Raji (cell line): ENCODE data around the gene DNASE1L2.

ENCODE experiments used
- POLR2A ChIP-seq: IDR thresholded peaks from 2 replicates; pipeline ENCODE4 v1.6.1; 2011; ENCODE audit warnings: low read depth, low read length, control low read depth; ENCODE audit not compliant: insufficient read depth

The DNASE1L2 gene

GRCh38 chr16:2196981-2197511 is 39.2 kb upstream of the DNASE1L2 start:
- TF ChIP-seq POLR2A: no peak

DNA sequence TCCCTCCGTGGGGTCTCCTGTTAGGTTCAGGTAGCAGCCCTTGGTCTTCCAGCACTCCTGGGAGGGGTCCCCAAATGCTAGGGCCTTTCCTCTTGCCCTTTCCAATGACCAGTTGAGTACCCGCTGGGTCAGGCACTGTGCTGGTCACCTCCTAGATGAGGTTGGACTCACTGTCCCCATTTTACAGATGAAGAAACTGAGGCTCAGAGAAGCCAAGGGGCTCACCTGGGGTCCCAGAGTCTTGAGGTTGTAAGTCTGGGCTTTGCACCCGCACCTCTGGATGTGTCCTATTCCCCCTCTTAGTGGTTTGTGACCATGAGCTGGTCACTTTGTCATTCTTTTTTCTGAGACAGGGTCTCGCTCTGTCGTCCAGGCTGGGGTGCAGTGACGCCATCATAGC is 38.5 kb upstream of the DNASE1L2 start:
- no peak for TF ChIP-seq POLR2A

- no peak for TF ChIP-seq POLR2A
Observed at GRCh38 chr16:2198283-2198682, 38.0 kb upstream of the DNASE1L2 start.

DNA sequence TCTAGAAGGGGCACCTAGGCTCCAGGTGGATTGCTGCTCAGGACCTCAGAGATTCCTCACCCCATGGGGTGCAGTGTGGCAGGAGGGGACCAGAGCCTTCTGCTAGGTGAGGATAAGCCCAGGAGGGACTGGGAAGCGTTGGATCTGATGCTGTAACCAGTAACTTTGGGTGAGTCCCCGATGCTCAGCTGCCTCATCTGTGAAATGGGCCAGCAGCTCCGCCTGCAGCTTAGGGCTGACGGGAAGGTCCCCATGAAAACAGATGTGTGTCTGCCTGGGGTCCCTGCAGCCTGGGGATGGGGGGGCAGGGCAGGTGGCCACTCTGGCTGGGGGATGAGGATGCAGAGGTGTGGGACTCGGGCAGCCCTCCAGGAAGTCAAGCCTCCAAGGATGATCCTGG is 37.1 kb upstream of the DNASE1L2 start:
- TF ChIP-seq POLR2A: no peak

- no peak for TF ChIP-seq POLR2A
Observed at GRCh38 chr16:2199621-2200139, 36.6 kb upstream of the DNASE1L2 start.

DNA sequence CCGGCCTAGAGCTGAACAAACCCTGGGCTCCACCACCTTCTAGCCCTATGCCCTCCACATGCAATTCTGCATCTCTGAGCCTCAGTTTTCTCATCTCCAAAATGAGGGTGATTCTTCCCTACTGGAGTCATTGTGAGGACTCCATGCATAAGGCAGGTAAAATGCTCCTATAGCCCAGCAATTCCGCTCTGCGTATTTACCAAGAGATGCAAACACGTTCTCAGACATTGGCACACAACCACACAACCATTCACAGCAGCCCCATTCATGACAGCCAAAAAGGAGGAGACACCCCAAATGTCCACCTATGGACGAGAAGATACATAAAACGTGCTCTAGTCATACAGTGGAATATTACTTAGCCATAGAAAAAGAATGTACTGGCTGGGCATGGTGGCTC is 35.9 kb upstream of the DNASE1L2 start:
- TF ChIP-seq POLR2A: no peak

DNA sequence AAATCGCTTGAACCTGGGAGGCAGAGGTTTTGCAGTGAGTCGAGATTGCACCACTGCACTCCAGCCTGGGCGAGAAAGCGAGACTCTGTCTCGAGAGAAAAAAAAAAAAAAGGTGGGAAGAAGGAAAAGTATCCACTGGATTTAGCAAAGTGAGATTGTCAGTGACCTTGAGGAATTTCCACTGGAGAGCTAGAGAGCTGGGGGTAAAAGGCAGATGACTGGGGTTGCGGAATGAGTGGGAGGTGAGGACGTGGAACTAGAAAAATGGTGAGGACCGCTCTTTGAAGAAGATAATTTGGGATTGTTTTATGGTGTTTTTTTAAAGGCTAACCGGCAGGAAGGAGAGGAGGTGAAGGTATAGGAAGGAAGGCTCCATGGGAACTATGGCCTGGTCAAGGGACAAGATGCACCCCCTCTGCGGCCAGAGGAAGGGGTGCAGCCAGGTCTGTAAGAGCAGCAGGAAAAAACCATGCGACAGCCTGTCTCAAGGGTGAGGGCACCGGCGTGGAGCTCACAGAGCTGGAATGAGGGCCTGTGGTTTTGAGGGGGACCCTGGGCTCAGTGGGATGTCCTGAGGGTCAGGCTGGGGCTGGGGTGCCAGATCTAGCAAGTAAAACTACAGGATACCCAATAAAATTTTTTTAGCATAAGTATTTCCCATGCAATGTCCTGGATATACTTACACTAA is 31.7 kb upstream of the DNASE1L2 start:
- TF ChIP-seq POLR2A: no peak

- peak; percentile 88 for TF ChIP-seq POLR2A
Observed at GRCh38 chr16:2205104-2205966, 30.9 kb upstream of the DNASE1L2 start, which contains the start of gene MLST8. MLST8 (plus strand) TSS chr16:2205454; CDS start chr16:2206086, 632 bp downstream.

DNA sequence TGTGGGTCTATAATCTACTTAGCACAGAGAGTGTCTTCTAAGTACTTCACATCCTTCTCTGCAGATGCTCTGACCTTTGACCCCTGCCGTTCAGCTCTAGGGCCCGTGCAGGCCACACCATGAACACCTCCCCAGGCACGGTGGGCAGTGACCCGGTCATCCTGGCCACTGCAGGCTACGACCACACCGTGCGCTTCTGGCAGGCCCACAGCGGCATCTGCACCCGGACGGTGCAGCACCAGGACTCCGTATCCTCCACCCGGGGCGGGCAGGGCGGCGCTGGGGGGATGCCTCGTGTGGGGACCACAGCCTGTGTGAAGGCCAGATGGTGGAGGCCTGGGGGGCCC is 30.3 kb upstream of the DNASE1L2 start:
- no peak for TF ChIP-seq POLR2A

- TF ChIP-seq POLR2A: no peak
Observed at GRCh38 chr16:2206420-2206779, 29.8 kb upstream of the DNASE1L2 start.

DNA sequence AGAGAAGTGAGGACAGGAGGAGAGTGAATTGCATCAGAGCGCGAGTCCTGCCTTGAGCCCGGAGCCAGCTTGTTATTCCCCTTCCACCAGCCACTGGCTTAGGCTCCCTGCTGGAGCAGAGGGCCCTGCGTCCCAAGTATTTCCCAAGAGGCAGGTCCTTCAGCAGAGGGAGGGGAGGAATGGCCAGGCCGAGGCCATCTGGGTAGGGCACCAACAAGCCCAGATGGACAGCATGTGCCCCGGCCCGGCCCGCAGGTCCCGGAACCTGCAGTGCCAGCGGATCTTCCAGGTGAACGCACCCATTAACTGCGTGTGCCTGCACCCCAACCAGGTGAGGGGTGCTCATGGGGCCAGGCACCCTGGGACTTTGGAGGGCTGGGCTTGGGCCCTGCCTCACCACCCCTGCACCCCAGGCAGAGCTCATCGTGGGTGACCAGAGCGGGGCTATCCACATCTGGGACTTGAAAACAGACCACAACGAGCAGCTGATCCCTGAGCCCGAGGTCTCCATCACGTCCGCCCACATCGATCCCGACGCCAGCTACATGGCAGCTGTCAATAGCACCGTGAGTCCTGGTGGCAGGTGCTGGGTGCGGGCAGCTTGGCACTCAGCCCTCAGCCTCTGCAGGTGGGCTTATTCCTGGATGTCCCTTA is 29.3 kb upstream of the DNASE1L2 start:
- TF ChIP-seq POLR2A: no peak

DNA sequence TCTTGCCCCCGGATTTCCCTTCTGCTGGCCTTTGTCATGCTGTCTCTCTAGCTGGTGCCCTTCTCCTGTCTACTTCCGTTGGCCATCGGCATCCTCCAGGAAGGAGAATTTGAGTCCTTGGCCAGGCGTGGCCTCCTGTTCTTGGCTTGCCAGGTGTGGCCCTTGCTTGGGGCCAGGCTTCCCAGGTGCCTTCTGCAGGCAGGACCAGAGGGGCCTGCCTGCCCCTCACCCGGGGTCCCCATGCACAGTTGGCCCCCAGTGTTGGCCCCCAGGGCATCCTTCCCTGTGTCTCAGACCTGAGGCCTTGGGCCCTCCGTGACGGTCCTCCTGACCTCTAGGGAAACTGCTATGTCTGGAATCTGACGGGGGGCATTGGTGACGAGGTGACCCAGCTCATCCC is 28.4 kb upstream of the DNASE1L2 start:
- TF ChIP-seq POLR2A: no peak

DNA sequence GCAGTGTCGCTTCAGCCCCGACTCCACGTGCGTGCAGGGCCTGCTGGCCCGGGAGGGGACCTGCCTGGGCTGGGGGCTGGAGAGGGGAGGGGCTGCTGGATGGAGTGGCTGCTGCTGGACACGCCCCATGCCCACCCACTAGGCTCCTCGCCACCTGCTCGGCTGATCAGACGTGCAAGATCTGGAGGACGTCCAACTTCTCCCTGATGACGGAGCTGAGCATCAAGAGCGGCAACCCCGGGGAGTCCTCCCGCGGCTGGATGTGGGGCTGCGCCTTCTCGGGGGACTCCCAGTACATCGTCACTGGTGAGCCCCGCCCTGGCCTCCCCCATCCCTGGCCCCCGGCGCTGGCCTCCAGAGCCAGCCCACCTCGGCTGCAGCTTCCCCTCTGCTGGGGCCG is 27.9 kb upstream of the DNASE1L2 start:
- no peak for TF ChIP-seq POLR2A

DNA sequence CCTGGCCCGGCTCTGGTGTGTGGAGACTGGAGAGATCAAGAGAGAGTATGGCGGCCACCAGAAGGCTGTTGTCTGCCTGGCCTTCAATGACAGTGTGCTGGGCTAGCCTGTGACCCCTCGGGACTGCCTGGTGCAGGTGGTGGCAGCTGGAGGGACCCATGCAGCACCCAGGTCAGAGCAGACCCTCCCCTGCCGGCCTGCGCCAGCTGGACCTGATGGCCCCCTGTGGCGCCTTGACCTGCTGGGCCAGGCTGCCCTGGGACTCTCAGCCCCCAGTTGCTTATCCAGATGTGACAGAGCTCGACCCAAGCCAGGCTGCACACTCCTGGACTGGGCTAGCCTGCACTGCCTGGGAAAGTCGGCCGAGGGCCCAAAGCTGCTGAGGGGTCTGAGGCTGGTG is 27.5 kb upstream of the DNASE1L2 start:
- no peak for TF ChIP-seq POLR2A

- TF ChIP-seq POLR2A: no peak
Observed at GRCh38 chr16:2209258-2210008, 26.8 kb upstream of the DNASE1L2 start.
